ENCODE results near the gene PRKCA.

GRCh38 chr17:66755944-66756290, 453.5 kb downstream of the PRKCA start:
- TF ChIP-seq CTCF (IDR thresholded peaks at IDR 0.05) (no peak), POLR2AphosphoS5 (IDR thresholded peaks at IDR 0.05) (no peak), POLR2A (IDR thresholded peaks at IDR 0.05) (no peak)
